Measurements from ENCODE around the gene PTPRF.
"Not testable (repeated sequence)": the region's sequence is repeated elsewhere in the genome, so short reads cannot be mapped to it uniquely, and the experiment has no call there.

The PTPRF gene

GRCh38 chr1:43548285-43549271 is 17.9 kb downstream of the PTPRF start:
- no peak for TF ChIP-seq CTCF (IDR thresholded peaks at IDR 0.05; ENCODE audit: low read depth, low read length)
- no peak overlapping the region for H3K4me3 ChIP-seq (ENCODE audit: low read depth, low read length)

- H3K4me3 ChIP-seq (ENCODE audit: low read depth, low read length) = not testable (repeated sequence)
Measured at GRCh38 chr1:43549394-43549793, 18.7 kb downstream of the PTPRF start.

GRCh38 chr1:43549921-43550597 is 19.4 kb downstream of the PTPRF start:
- no peak for TF ChIP-seq CTCF (IDR thresholded peaks at IDR 0.05; ENCODE audit: low read depth, low read length)

GRCh38 chr1:43550598-43551246 is 20.0 kb downstream of the PTPRF start:
- no peak for TF ChIP-seq CTCF (IDR thresholded peaks at IDR 0.05; ENCODE audit: low read depth, low read length)
- no peak overlapping the region for H3K4me3 ChIP-seq (ENCODE audit: low read depth, low read length)

More at GRCh38 chr1:43549921-43550597, 19.4 kb downstream of the PTPRF start:
- H3K4me3 ChIP-seq (ENCODE audit: low read depth, low read length) = no peak overlapping the region

- no peak for TF ChIP-seq CTCF (IDR thresholded peaks at IDR 0.05; ENCODE audit: low read depth, low read length)
- H3K4me3 ChIP-seq (ENCODE audit: low read depth, low read length) = no peak overlapping the region
Measured at GRCh38 chr1:43551396-43551888, 20.8 kb downstream of the PTPRF start.

GRCh38 chr1:43552059-43552742 is 21.5 kb downstream of the PTPRF start:
- no peak for TF ChIP-seq CTCF (IDR thresholded peaks at IDR 0.05; ENCODE audit: low read depth, low read length)

GRCh38 chr1:43552813-43553212 is 22.1 kb downstream of the PTPRF start:
- H3K4me3 ChIP-seq (ENCODE audit: low read depth, low read length) = no peak overlapping the region
- no peak for TF ChIP-seq CTCF (IDR thresholded peaks at IDR 0.05; ENCODE audit: low read depth, low read length)

More at GRCh38 chr1:43552059-43552742, 21.5 kb downstream of the PTPRF start:
- no peak overlapping the region for H3K4me3 ChIP-seq (ENCODE audit: low read depth, low read length)

Measured in WI38 (cell line).